SK-N-SH (cell line): ENCODE measurements around the gene MRPS11.

Source experiments
- POLR2AphosphoS5 ChIP-seq: IDR thresholded peaks from 2 replicates; pipeline ENCODE4 v1.6.1; 2012; ENCODE audit warnings: low read depth, low read length
- SIN3A ChIP-seq: IDR thresholded peaks from 2 replicates; pipeline ENCODE4 v1.6.1; 2012; ENCODE audit warnings: low read depth, mild to moderate bottlenecking, low read length, moderate library complexity, borderline replicate concordance
- SMC3 ChIP-seq: IDR thresholded peaks from 2 replicates; pipeline ENCODE4 v1.6.1; 2012; ENCODE audit warnings: low read depth, low read length, improper control_type of control experiment
- TF ChIP-seq, protein P1 (sequence below): IDR thresholded peaks from 2 replicates; pipeline ENCODE4 v1.6.1; 2012; ENCODE audit warnings: mild to moderate bottlenecking, low read depth, low read length, moderate library complexity
- TF ChIP-seq, protein P2 (sequence below): fragments of 200-600 bp; sonication (generic); IDR thresholded peaks from 2 replicates; pipeline ENCODE4 v1.6.1; 2017; ENCODE audit warnings: antibody characterized with exemption, mild to moderate bottlenecking, moderate library complexity
- TF ChIP-seq, protein P3 (sequence below): IDR thresholded peaks from 2 replicates; pipeline ENCODE4 v1.4.0; 2012; ENCODE audit warnings: low read depth, borderline replicate concordance

DNA sequence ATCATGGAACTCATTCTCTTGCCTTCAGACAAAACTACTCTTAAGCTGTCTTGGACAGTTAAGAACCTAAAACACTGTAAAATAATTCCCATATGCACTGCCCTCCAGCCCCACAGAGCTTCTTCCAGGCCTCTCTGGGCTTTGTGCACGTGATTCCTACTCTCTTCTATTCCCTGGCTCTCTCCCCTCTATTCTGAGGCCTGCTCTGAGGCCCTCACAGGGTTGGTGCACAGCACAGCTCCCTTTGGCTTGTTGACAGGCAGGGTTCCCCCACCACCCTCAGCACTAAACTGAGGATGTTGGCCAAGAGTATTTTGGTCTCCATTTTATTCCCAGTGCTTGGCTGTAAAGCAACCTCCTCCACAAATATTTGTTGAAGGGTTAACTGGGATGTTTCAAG lies 13.9 kb upstream of the MRPS11 start:
- TF ChIP-seq POLR2AphosphoS5 (no peak), SMC3 (no peak), SIN3A (no peak)
- TF ChIP-seq, protein P1, sequence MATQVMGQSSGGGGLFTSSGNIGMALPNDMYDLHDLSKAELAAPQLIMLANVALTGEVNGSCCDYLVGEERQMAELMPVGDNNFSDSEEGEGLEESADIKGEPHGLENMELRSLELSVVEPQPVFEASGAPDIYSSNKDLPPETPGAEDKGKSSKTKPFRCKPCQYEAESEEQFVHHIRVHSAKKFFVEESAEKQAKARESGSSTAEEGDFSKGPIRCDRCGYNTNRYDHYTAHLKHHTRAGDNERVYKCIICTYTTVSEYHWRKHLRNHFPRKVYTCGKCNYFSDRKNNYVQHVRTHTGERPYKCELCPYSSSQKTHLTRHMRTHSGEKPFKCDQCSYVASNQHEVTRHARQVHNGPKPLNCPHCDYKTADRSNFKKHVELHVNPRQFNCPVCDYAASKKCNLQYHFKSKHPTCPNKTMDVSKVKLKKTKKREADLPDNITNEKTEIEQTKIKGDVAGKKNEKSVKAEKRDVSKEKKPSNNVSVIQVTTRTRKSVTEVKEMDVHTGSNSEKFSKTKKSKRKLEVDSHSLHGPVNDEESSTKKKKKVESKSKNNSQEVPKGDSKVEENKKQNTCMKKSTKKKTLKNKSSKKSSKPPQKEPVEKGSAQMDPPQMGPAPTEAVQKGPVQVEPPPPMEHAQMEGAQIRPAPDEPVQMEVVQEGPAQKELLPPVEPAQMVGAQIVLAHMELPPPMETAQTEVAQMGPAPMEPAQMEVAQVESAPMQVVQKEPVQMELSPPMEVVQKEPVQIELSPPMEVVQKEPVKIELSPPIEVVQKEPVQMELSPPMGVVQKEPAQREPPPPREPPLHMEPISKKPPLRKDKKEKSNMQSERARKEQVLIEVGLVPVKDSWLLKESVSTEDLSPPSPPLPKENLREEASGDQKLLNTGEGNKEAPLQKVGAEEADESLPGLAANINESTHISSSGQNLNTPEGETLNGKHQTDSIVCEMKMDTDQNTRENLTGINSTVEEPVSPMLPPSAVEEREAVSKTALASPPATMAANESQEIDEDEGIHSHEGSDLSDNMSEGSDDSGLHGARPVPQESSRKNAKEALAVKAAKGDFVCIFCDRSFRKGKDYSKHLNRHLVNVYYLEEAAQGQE, result no peak
- TF ChIP-seq, protein P2, sequence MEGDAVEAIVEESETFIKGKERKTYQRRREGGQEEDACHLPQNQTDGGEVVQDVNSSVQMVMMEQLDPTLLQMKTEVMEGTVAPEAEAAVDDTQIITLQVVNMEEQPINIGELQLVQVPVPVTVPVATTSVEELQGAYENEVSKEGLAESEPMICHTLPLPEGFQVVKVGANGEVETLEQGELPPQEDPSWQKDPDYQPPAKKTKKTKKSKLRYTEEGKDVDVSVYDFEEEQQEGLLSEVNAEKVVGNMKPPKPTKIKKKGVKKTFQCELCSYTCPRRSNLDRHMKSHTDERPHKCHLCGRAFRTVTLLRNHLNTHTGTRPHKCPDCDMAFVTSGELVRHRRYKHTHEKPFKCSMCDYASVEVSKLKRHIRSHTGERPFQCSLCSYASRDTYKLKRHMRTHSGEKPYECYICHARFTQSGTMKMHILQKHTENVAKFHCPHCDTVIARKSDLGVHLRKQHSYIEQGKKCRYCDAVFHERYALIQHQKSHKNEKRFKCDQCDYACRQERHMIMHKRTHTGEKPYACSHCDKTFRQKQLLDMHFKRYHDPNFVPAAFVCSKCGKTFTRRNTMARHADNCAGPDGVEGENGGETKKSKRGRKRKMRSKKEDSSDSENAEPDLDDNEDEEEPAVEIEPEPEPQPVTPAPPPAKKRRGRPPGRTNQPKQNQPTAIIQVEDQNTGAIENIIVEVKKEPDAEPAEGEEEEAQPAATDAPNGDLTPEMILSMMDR, result no peak
- TF ChIP-seq, protein P3, sequence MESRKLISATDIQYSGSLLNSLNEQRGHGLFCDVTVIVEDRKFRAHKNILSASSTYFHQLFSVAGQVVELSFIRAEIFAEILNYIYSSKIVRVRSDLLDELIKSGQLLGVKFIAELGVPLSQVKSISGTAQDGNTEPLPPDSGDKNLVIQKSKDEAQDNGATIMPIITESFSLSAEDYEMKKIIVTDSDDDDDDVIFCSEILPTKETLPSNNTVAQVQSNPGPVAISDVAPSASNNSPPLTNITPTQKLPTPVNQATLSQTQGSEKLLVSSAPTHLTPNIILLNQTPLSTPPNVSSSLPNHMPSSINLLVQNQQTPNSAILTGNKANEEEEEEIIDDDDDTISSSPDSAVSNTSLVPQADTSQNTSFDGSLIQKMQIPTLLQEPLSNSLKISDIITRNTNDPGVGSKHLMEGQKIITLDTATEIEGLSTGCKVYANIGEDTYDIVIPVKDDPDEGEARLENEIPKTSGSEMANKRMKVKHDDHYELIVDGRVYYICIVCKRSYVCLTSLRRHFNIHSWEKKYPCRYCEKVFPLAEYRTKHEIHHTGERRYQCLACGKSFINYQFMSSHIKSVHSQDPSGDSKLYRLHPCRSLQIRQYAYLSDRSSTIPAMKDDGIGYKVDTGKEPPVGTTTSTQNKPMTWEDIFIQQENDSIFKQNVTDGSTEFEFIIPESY, result no peak
